Panc1 (cell line): ENCODE results near the gene DYDC1. TPM values are rescaled to one million over a fixed set of nuclear protein-coding genes. Genes with fewer than 3 reads are reported as not detected.

ENCODE experiments used
- ATAC-seq: fragments of 200-7000 bp; cut with Tn5 transposase; 2 replicates; pipeline ENCODE4 v1.9.1; 2020; ENCODE audit warnings: mild to moderate bottlenecking, moderate library complexity
- BruUV-seq: library from RNA; stranded (reverse); fragments of 400-500 nt; replicated peaks from 2 replicates; lab custom pipeline; 2021; lab: Mats Ljungman, UMichigan
- CTCF ChIA-PET: fragments of 300-600 bp; sonication (Branson Sonifier 250); formaldehyde crosslinking; loops from one replicate; lab custom pipeline; 2022; ENCODE audit warnings: antibody characterized with exemption; lab: Charles Lee
- POLR2A ChIA-PET: fragments of 300-600 bp; sonication (Branson Sonifier 250); formaldehyde crosslinking; loops from one replicate; lab custom pipeline; 2022; ENCODE audit warnings: antibody characterized with exemption; lab: Charles Lee
- DNase-seq: peaks from one replicate; pipeline ENCODE4 v3.0.0-alpha.2; 2010; ENCODE audit warnings: low read depth, low spot score
- H3K27ac ChIP-seq: 2 replicates; pipeline ENCODE4 v1.5.1; 2011; ENCODE audit warnings: mild to moderate bottlenecking, low read length, inconsistent platforms
- H3K27me3 ChIP-seq: fragments of 200-500 bp; sonication (Bioruptor generic); 2 replicates; pipeline ENCODE4 v1.6.0; 2014; ENCODE audit warnings: low read length, inconsistent platforms; ENCODE audit not compliant: control insufficient read depth, insufficient read depth
- H3K36me3 ChIP-seq: fragments of 200-500 bp; sonication (Bioruptor generic); 2 replicates; pipeline ENCODE4 v1.5.1; 2014; ENCODE audit warnings: inconsistent platforms, mild to moderate bottlenecking, low read length, moderate library complexity; ENCODE audit not compliant: control insufficient read depth, insufficient read depth
- H3K4me1 ChIP-seq: 2 replicates; pipeline ENCODE4 v1.5.1; 2011; ENCODE audit warnings: inconsistent platforms, mild to moderate bottlenecking, low read length, moderate library complexity; ENCODE audit not compliant: control insufficient read depth, insufficient read depth
- H3K4me3 ChIP-seq, 2 experiments: 2 replicates each; pipeline ENCODE4 v1.5.1; 2011 to 2012; ENCODE audit warnings: low read depth in 2 of 2, low read length in 2 of 2, mild to moderate bottlenecking in 2 of 2, inconsistent platforms in 1 of 2, moderate library complexity in 1 of 2
- H3K9me3 ChIP-seq: fragments of 200-500 bp; sonication (Bioruptor generic); 2 replicates; pipeline ENCODE4 v1.5.1; 2014; ENCODE audit warnings: low read depth, mild to moderate bottlenecking, inconsistent platforms, low read length, moderate library complexity; ENCODE audit not compliant: control insufficient read depth, insufficient read depth
- POLR2AphosphoS5 ChIP-seq: IDR thresholded peaks from 2 replicates; pipeline ENCODE4 v1.6.1; 2012; ENCODE audit warnings: mild to moderate bottlenecking, low read depth, low read length, moderate library complexity
- SIN3A ChIP-seq: IDR thresholded peaks from 2 replicates; pipeline ENCODE4 v1.6.1; 2012; ENCODE audit warnings: low read depth, mild to moderate bottlenecking, low read length, moderate library complexity, borderline replicate concordance; ENCODE audit not compliant: insufficient read depth
- TCF7L2 ChIP-seq: IDR thresholded peaks from 2 replicates; pipeline ENCODE4 v1.6.1; 2011; ENCODE audit warnings: mild to moderate bottlenecking, low read depth, low read length, inconsistent platforms
- in situ Hi-C: cut with HindIII; loops from 2 replicates; pipeline ENCODE4 v1.10.0; 2016; ENCODE audit warnings: low sequenced_read_pairs, low pct_unique_long_range_greater_than_20kb
- intact Hi-C: fragments of 100-400 bp; cut with micrococcal nuclease; formaldehyde crosslinking; loops from one replicate; pipeline ENCODE4 v1.10.0; 2022; ENCODE audit not compliant: unreplicated experiment
- total RNA-seq: library from RNA; stranded (reverse); gene quantifications from one replicate; pipeline ENCODE4 v1.2.1, GENCODE V29; 2021; ENCODE audit not compliant: unreplicated experiment
- TF ChIP-seq, protein P1 (sequence below), 2 experiments: IDR thresholded peaks; 2 replicates each; pipeline ENCODE4 v1.6.1; 2011 to 2012; ENCODE audit warnings: low read depth in 2 of 2, control low read depth in 1 of 2, low read length in 1 of 2, mild to moderate bottlenecking in 1 of 2, moderate library complexity in 1 of 2; ENCODE audit not compliant: insufficient read depth in 1 of 2
- TF ChIP-seq, protein P2 (sequence below): fragments of 450-650 bp; IDR thresholded peaks from 2 replicates; pipeline ENCODE4 v1.5.1; 2017; ENCODE audit warnings: mild to moderate bottlenecking

DYDC1 gene
- total RNA-seq, 1 experiment from 2014 or later, result not detected

DNA sequence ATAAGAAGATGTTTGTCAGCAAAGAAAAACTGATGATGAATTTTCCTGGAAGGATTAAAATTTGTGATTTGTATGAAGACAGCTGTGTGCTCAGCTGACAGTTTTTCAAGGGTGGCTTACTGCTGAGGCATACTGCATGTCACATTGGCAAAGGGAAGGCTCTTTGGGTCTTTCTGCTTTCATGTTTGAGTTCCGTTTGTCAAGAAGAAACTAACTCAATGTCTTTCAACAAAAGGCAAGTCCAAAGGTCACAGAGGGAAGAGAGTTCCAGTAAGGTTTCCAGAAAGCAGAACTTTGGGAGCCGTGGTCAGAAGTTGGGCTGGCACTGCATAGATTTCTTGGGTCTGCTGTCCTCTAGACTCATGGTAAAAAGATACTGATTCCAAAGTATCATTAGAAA is 16.9 kb upstream of the DYDC1 start:
- ChIA-PET CTCF (no interaction called here), POLR2A (no interaction called here)
- no peaks in the 10 kb centered on the region for H3K4me1 ChIP-seq
- in situ Hi-C loops (no loop called here), intact Hi-C loops (no loop called here)
- no peak overlapping the region for H3K27ac ChIP-seq
- H3K9me3 ChIP-seq, result no peaks in the 10 kb centered on the region
- no peak for TF ChIP-seq TCF7L2
- TF ChIP-seq, protein P1, sequence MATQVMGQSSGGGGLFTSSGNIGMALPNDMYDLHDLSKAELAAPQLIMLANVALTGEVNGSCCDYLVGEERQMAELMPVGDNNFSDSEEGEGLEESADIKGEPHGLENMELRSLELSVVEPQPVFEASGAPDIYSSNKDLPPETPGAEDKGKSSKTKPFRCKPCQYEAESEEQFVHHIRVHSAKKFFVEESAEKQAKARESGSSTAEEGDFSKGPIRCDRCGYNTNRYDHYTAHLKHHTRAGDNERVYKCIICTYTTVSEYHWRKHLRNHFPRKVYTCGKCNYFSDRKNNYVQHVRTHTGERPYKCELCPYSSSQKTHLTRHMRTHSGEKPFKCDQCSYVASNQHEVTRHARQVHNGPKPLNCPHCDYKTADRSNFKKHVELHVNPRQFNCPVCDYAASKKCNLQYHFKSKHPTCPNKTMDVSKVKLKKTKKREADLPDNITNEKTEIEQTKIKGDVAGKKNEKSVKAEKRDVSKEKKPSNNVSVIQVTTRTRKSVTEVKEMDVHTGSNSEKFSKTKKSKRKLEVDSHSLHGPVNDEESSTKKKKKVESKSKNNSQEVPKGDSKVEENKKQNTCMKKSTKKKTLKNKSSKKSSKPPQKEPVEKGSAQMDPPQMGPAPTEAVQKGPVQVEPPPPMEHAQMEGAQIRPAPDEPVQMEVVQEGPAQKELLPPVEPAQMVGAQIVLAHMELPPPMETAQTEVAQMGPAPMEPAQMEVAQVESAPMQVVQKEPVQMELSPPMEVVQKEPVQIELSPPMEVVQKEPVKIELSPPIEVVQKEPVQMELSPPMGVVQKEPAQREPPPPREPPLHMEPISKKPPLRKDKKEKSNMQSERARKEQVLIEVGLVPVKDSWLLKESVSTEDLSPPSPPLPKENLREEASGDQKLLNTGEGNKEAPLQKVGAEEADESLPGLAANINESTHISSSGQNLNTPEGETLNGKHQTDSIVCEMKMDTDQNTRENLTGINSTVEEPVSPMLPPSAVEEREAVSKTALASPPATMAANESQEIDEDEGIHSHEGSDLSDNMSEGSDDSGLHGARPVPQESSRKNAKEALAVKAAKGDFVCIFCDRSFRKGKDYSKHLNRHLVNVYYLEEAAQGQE (IDR thresholded peaks at IDR 0.05; ENCODE audit: insufficient read depth in 1 of 2, low read depth in 2 of 2, low read length in 1 of 2), result no peak
- TF ChIP-seq POLR2AphosphoS5, result no peak
- no peak for TF ChIP-seq SIN3A
- TF ChIP-seq, protein P2, sequence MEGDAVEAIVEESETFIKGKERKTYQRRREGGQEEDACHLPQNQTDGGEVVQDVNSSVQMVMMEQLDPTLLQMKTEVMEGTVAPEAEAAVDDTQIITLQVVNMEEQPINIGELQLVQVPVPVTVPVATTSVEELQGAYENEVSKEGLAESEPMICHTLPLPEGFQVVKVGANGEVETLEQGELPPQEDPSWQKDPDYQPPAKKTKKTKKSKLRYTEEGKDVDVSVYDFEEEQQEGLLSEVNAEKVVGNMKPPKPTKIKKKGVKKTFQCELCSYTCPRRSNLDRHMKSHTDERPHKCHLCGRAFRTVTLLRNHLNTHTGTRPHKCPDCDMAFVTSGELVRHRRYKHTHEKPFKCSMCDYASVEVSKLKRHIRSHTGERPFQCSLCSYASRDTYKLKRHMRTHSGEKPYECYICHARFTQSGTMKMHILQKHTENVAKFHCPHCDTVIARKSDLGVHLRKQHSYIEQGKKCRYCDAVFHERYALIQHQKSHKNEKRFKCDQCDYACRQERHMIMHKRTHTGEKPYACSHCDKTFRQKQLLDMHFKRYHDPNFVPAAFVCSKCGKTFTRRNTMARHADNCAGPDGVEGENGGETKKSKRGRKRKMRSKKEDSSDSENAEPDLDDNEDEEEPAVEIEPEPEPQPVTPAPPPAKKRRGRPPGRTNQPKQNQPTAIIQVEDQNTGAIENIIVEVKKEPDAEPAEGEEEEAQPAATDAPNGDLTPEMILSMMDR, result no peak
- DNase-seq (no peak), ATAC-seq (no peak)
- peaks cover 10% of the 10 kb centered on the region; the same call in 1 of the 2 replicates for H3K27me3 ChIP-seq
- no TSS peak for BruUV-seq
- no peak overlapping the region for H3K4me3 ChIP-seq
- no peaks in the 10 kb centered on the region for H3K36me3 ChIP-seq

DNA sequence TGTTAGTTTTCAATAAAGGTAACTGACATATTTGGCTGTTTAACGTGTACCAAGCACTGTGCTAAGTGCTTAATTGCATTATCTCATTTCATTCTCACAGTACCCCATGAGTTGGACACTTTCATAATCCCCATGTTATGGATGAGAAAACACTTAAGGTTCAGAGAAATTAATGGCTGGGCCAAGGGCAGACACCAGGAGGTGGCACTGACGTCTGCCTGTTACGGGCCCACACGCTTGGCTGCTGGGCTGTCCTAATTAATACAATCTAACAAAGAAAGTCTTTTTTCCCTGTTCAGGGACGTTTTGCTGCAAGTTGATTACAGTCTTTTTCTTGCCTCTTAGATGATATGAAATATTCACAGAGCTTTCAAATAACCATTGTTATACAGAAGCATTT is 16.1 kb upstream of the DYDC1 start:
- Histone ChIP-seq H3K4me3 (no peak overlapping the region), H3K36me3 (no peaks in the 10 kb centered on the region), H3K4me1 (no peaks in the 10 kb centered on the region), H3K9me3 (peaks cover 5% of the 10 kb centered on the region), H3K27ac (no peak overlapping the region), H3K27me3 (peaks cover 7% of the 10 kb centered on the region; the same call in 1 of the 2 replicates)
- CTCF ChIA-PET, result no interaction called here
- in situ Hi-C loops (no loop called here), intact Hi-C loops (no loop called here)
- POLR2A ChIA-PET, result interaction anchor here (0.7 kb wide), 1 partner anchor 694 kb away, joined by 7 read pairs; no protein-coding TSS in a partner anchor
- ATAC-seq (no peak), DNase-seq (no peak)
- TF ChIP-seq, protein P2, result no peak
- TF ChIP-seq POLR2AphosphoS5 (no peak), TCF7L2 (no peak), SIN3A (no peak)
- TF ChIP-seq, protein P1 (IDR thresholded peaks at IDR 0.05; ENCODE audit: insufficient read depth in 1 of 2, low read depth in 2 of 2, low read length in 1 of 2), result no peak
- BruUV-seq, result no TSS peak
